GM18873 (cell line): Measurements from ENCODE around the gene BTG2.

Experiments
- ATAC-seq: cut with Tn5 transposase; IDR thresholded peaks from one replicate; pipeline ENCODE4 v1.9.1; 2021; ENCODE audit warnings: mild to moderate bottlenecking, moderate library complexity, moderate number of reproducible peaks; ENCODE audit not compliant: unreplicated experiment, low FRiP score

The BTG2 gene

GRCh38 chr1:203335503-203335902 is 30.2 kb downstream of the BTG2 start:
- ATAC-seq: no peak

GRCh38 chr1:203336097-203336496 is 30.8 kb downstream of the BTG2 start:
- ATAC-seq: no peak

GRCh38 chr1:203338335-203339036 is 33.2 kb downstream of the BTG2 start:
- no peak for ATAC-seq

GRCh38 chr1:203340112-203340790 is 34.9 kb downstream of the BTG2 start:
- ATAC-seq: no peak

GRCh38 chr1:203342192-203342940 is 37.0 kb downstream of the BTG2 start:
- no peak for ATAC-seq

- no peak for ATAC-seq
These were observed 38.8 kb downstream of the BTG2 start for GRCh38 chr1:203343956-203344754.

- no peak for ATAC-seq
These were observed 40.9 kb downstream of the BTG2 start for GRCh38 chr1:203346060-203346768.

GRCh38 chr1:203346769-203347102 is 41.4 kb downstream of the BTG2 start:
- no peak for ATAC-seq

- ATAC-seq: no peak
These were observed 43.8 kb downstream of the BTG2 start for GRCh38 chr1:203349166-203349565.

GRCh38 chr1:203349773-203350524 is 44.6 kb downstream of the BTG2 start:
- no peak for ATAC-seq

GRCh38 chr1:203351037-203351625 is 45.8 kb downstream of the BTG2 start, which contains the start of gene FMOD:
Gene FMOD, minus strand, starts transcription at chr1:203351122. Its CDS starts 2,852 bp downstream, at chr1:203348270.
- no peak for ATAC-seq

GRCh38 chr1:203353486-203353885 is 48.2 kb downstream of the BTG2 start:
- ATAC-seq: no peak

- ATAC-seq: no peak
These were observed 48.9 kb downstream of the BTG2 start for GRCh38 chr1:203354246-203354645.

- ATAC-seq: no peak
These were observed 53.8 kb downstream of the BTG2 start for GRCh38 chr1:203359010-203359571.
